ENCODE measurements around the gene NTM.

GRCh38 chr11:132253469-132254264, 883.3 kb downstream of the NTM start:
- TF ChIP-seq CTCF (IDR thresholded peaks at IDR 0.05) = no peak
- TF ChIP-seq POLR2A (IDR thresholded peaks at IDR 0.05) = no peak
- TF ChIP-seq POLR2AphosphoS5 (IDR thresholded peaks at IDR 0.05) = no peak

Data from breast epithelium (tissue), 3 donors.